Ishikawa (cell line): ENCODE results near the gene ADAM33.

ENCODE experiments used
- CREB1 ChIP-seq: IDR thresholded peaks from 2 replicates; pipeline ENCODE4 v1.6.1; 2012; ENCODE audit warnings: low read depth
- EP300 ChIP-seq: IDR thresholded peaks from 2 replicates; pipeline ENCODE4 v1.6.1; 2012; ENCODE audit warnings: borderline replicate concordance
- RAD21 ChIP-seq: IDR thresholded peaks from 2 replicates; pipeline ENCODE4 v1.6.1; 2012; ENCODE audit warnings: low read depth
- REST ChIP-seq: IDR thresholded peaks from 2 replicates; pipeline ENCODE4 v1.6.1; 2012; ENCODE audit warnings: low read depth, mild to moderate bottlenecking

- TF ChIP-seq RAD21 (no peak), CREB1 (no peak), REST (no peak), EP300 (no peak)
Measured at GRCh38 chr20:3658019-3658715, 23.6 kb downstream of the ADAM33 start.
